ENCODE data around the gene NAPEPLD. TPM values are rescaled to one million over a fixed set of nuclear protein-coding genes. Genes with fewer than 3 reads are reported as not detected.

Gene NAPEPLD
- total RNA-seq, 3 donors from 2014 or later: 7.2 to 16.5 (median 12.1) TPM

GRCh38 chr7:103071000-103071399 lies 77.9 kb downstream of the NAPEPLD start:
- DNase-seq (ENCODE audit: low spot score in 2 of 2): no peak
- H3K4me1 ChIP-seq: peaks cover 0 to 8% of the 10 kb centered on the region in 2 donors
- no peaks in the 10 kb centered on the region for H3K27me3 ChIP-seq
- H3K27ac ChIP-seq: no peak overlapping the region
- TF ChIP-seq POLR2A (IDR thresholded peaks at IDR 0.05) (no peak), POLR2AphosphoS5 (IDR thresholded peaks at IDR 0.05) (no peak), CTCF (IDR thresholded peaks at IDR 0.05) (no peak)
- H3K36me3 ChIP-seq: no peaks in the 10 kb centered on the region
- intact Hi-C loops (cut with DNase I; ENCODE audit: low total_unique reads): no loop called here
- H3K9me3 ChIP-seq: no peaks in the 10 kb centered on the region
- no peak overlapping the region for H3K4me3 ChIP-seq

GRCh38 chr7:103068414-103069403 lies 80.2 kb downstream of the NAPEPLD start:
- Histone ChIP-seq H3K4me1 (peaks cover 0 to 8% of the 10 kb centered on the region in 2 donors), H3K27ac (no peak overlapping the region), H3K36me3 (no peaks in the 10 kb centered on the region), H3K27me3 (no peaks in the 10 kb centered on the region), H3K9me3 (no peaks in the 10 kb centered on the region), H3K4me3 (no peak overlapping the region)
- intact Hi-C loops (cut with DNase I; ENCODE audit: low total_unique reads): no loop called here
- DNase-seq (ENCODE audit: low spot score in 2 of 2): no peak
- TF ChIP-seq CTCF (IDR thresholded peaks at IDR 0.05) (no peak), POLR2A (IDR thresholded peaks at IDR 0.05) (no peak), POLR2AphosphoS5 (IDR thresholded peaks at IDR 0.05) (no peak)

- intact Hi-C loops (cut with DNase I; ENCODE audit: low total_unique reads): no loop called here
- Histone ChIP-seq H3K4me3 (no peak overlapping the region), H3K27me3 (no peaks in the 10 kb centered on the region), H3K36me3 (no peaks in the 10 kb centered on the region), H3K4me1 (no peaks in the 10 kb centered on the region), H3K27ac (no peak overlapping the region), H3K9me3 (no peaks in the 10 kb centered on the region)
- DNase-seq (ENCODE audit: low spot score in 2 of 2): no peak
- TF ChIP-seq POLR2A (IDR thresholded peaks at IDR 0.05) (no peak), CTCF (IDR thresholded peaks at IDR 0.05) (no peak), POLR2AphosphoS5 (IDR thresholded peaks at IDR 0.05) (no peak)
These were observed 83.2 kb downstream of the NAPEPLD start for GRCh38 chr7:103065667-103066066.

- Histone ChIP-seq H3K4me3 (no peak overlapping the region), H3K36me3 (no peaks in the 10 kb centered on the region), H3K4me1 (no peaks in the 10 kb centered on the region), H3K9me3 (no peaks in the 10 kb centered on the region), H3K27ac (no peak overlapping the region), H3K27me3 (no peaks in the 10 kb centered on the region)
- intact Hi-C loops (cut with DNase I; ENCODE audit: low total_unique reads): no loop called here
- DNase-seq (ENCODE audit: low spot score in 2 of 2): no peak
- TF ChIP-seq POLR2A (IDR thresholded peaks at IDR 0.05) (no peak), POLR2AphosphoS5 (IDR thresholded peaks at IDR 0.05) (no peak), CTCF (IDR thresholded peaks at IDR 0.05) (no peak)
These were observed 85.0 kb downstream of the NAPEPLD start for GRCh38 chr7:103063895-103064294.

- H3K27me3 ChIP-seq: no peaks in the 10 kb centered on the region
- no peak for DNase-seq (ENCODE audit: low spot score in 2 of 2)
- intact Hi-C loops (cut with DNase I; ENCODE audit: low total_unique reads): no loop called here
- no peaks in the 10 kb centered on the region for H3K36me3 ChIP-seq
- no peaks in the 10 kb centered on the region for H3K4me1 ChIP-seq
- no peak overlapping the region for H3K4me3 ChIP-seq
- no peaks in the 10 kb centered on the region for H3K9me3 ChIP-seq
- no peak overlapping the region for H3K27ac ChIP-seq
- TF ChIP-seq POLR2A (IDR thresholded peaks at IDR 0.05) (no peak), POLR2AphosphoS5 (IDR thresholded peaks at IDR 0.05) (no peak)
These were observed 89.4 kb downstream of the NAPEPLD start for GRCh38 chr7:103059471-103059870.

Data from breast epithelium (tissue), 4 donors.